ENCODE results near the gene PGM1.

PGM1 gene

DNA sequence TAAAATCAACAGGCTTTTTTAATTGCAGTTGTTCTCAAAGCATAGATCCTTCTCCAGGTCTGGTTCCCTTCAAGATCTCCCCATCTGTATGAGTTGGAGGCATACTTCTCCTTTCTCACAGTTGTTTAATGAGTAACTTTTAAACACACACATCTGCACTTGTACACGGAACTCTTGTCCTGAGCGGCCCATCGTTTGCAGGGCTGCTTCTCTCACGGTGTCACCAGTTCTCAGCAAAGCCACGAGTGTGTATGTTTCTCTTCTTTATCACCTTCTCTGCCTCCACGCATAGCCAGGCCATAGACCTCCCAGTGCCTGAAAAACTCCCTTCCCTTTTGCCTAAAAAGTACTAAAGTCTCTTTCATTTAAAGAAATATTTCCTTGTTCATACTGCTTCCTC lies 111.9 kb downstream of the PGM1 start:
- DNase-seq = no peak

DNA sequence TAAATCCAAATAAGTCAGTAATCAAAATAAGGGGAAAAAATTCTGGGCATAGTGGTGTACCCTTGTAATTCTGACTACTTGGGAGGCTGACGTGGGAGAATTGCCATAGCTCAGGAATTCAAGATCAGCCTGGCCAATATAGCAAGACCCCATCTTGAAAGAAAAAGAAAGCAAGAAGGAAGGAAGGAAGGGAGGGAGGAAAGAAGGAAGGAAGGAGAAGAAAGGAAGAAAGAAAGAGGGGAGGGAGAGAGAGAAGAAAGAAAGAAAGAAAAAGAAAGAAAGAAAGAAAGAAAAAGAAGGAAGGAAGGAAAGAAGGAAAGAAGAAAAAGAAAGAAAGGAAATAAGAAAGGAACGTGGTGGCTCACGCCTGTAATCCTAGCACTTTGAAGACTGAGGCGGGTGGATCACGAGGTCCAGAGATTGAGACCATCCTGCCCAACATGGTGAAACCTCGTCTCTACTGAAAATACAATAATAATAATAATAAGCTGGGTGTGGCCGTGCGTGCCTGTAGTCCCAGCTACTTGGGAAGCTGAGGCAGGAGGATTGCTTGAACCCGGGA lies 116.1 kb downstream of the PGM1 start:
- no peak for DNase-seq

All from activated effector memory CD4-positive, alpha-beta T cell treated with anti-CD3 and anti-CD28 coated beads, Interleukin-2, amount 50 U/mL, for 16 hours (primary cell).